ENCODE measurements around the gene TUFT1. TPM values are rescaled to one million over a fixed set of nuclear protein-coding genes. Genes with fewer than 3 reads are reported as not detected.

Gene TUFT1
- total RNA-seq, 4 donors from 2014 or later: 83.4 to 121 (median 91.5) TPM

DNA sequence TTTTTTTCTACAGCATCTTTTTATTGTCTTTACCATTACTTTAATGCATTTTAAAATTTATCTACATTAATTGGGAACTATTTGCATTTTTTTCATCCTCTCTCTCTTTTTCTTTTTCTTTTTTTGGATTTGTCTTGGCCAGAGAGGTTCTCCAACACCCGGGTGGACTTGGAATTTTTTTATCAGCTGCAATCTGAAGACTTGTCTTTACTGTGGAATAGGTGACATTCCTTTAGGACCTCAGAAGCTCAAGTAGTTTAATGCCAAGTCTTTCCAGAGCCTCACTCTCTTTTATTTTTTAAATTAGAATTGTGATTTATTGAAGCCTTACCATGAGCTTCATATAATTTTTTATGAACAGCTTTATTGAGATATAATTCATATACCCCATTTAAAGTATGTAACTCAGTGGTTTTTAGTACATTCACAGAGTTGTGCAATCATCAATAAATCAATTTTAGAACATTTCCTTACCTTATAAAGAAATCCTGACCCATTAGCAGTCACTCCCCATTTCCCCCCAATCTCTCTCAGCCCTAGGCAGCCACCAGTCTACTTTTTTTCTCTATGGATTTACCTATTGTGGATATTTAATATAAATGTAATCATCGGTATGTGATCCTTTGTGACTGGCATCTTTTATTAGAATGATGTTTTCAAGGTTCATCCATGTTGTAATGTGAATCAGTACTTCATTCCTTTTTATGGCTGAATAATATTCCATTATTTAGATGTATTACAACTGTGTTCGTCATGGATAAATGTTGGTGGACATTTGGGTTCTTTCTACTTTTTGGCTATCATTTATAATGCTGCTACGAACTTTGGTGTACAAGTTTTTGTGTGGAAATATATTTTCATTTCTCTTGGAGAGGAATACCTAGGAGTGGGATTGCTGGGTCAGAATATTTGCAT lies 6.2 kb downstream of the TUFT1 start:
- 79% methylated on average over 4 of the region's 4 CpGs for WGBS
- peaks cover 57% of the 10 kb centered on the region for H3K4me1 ChIP-seq
- DNase-seq (ENCODE audit: low spot score in 2 of 2): no peak
- TF ChIP-seq POLR2A (IDR thresholded peaks at IDR 0.05): no peak
- no peak for TF ChIP-seq EP300 (IDR thresholded peaks at IDR 0.05)
- TF ChIP-seq, protein P1, sequence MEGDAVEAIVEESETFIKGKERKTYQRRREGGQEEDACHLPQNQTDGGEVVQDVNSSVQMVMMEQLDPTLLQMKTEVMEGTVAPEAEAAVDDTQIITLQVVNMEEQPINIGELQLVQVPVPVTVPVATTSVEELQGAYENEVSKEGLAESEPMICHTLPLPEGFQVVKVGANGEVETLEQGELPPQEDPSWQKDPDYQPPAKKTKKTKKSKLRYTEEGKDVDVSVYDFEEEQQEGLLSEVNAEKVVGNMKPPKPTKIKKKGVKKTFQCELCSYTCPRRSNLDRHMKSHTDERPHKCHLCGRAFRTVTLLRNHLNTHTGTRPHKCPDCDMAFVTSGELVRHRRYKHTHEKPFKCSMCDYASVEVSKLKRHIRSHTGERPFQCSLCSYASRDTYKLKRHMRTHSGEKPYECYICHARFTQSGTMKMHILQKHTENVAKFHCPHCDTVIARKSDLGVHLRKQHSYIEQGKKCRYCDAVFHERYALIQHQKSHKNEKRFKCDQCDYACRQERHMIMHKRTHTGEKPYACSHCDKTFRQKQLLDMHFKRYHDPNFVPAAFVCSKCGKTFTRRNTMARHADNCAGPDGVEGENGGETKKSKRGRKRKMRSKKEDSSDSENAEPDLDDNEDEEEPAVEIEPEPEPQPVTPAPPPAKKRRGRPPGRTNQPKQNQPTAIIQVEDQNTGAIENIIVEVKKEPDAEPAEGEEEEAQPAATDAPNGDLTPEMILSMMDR (IDR thresholded peaks at IDR 0.05): no peak
- no peak for TF ChIP-seq POLR2AphosphoS5 (IDR thresholded peaks at IDR 0.05)
- no peaks in the 10 kb centered on the region for H3K27me3 ChIP-seq
- no peaks in the 10 kb centered on the region for H3K36me3 ChIP-seq
- no peak overlapping the region for H3K27ac ChIP-seq
- H3K4me3 ChIP-seq: no peak overlapping the region
- no peaks in the 10 kb centered on the region for H3K9me3 ChIP-seq

DNA sequence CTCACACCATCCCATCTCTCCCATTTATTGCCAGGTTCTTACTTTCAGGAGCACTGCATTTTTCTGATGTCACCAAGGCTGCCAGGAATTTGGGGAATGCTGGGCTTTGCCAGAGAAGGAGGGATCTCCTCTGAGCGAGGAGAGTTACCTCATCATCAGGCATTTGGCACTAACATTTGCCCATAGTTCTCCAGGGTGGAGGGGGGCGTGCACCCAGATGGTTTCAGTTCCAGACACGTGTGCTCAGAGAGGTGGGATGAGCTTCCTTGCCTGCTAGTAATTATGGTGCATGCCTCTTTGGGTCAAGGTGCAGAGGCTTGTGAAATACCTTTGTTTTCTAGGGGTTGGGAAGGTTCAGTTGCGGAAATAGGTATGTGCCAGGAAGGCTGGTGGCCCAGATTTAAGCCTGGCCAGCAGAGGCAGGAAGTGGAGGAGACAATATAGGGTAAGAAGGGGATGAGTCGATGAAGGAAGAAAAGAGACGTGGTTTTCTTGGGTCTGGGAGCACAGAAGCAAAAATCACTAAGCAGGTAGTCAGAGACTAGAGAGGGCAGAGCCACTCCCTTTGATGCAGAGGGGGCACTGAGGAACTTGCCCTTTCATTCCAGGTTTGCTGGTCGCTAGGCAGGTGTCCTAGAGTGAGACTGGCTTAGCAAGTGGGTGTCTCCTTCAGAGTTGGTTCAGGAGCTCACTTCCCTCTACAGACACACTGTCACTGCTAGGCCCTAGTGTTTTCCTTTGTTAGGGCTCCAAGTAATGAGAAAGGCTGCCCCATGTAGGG lies 7.2 kb downstream of the TUFT1 start:
- WGBS: 32% methylated on average over 7 of the region's 7 CpGs
- no peak overlapping the region for H3K4me3 ChIP-seq
- no peaks in the 10 kb centered on the region for H3K36me3 ChIP-seq
- peak; percentile 79 to 82 for DNase-seq (ENCODE audit: low spot score in 2 of 2)
- H3K27me3 ChIP-seq: no peaks in the 10 kb centered on the region
- no peaks in the 10 kb centered on the region for H3K9me3 ChIP-seq
- peaks cover 49% of the 10 kb centered on the region for H3K4me1 ChIP-seq
- H3K27ac ChIP-seq: peak overlapping the region; percentile 70
- TF ChIP-seq EP300 (IDR thresholded peaks at IDR 0.05) (no peak), POLR2A (IDR thresholded peaks at IDR 0.05) (no peak), POLR2AphosphoS5 (IDR thresholded peaks at IDR 0.05) (peak in 2 of 3 donors; percentile 39 to 81)
- TF ChIP-seq, protein P1 (IDR thresholded peaks at IDR 0.05): no peak

DNA sequence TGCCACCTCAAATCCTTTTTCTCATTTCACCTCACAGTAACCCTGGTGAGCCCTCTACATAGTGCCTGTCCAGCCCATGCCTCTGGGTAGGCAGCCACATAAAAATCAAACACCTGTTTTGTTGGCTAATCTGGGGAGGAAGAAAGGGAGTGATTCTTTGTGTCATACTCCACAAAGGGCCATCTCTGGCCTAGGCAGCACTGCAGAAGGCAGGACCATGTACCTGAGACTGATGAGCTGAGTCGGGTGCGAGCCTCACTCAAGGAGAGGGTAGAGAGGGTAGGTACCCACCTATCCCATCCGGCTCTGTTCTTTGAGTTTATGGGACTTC lies 7.8 kb downstream of the TUFT1 start:
- DNase-seq (ENCODE audit: low spot score in 2 of 2): no peak
- Histone ChIP-seq H3K4me1 (peaks cover 46% of the 10 kb centered on the region), H3K27ac (peak overlapping the region; percentile 70), H3K9me3 (no peaks in the 10 kb centered on the region), H3K27me3 (no peaks in the 10 kb centered on the region), H3K4me3 (no peak overlapping the region), H3K36me3 (no peaks in the 10 kb centered on the region)
- TF ChIP-seq POLR2AphosphoS5 (IDR thresholded peaks at IDR 0.05): no peak
- TF ChIP-seq EP300 (IDR thresholded peaks at IDR 0.05): no peak
- no peak for TF ChIP-seq POLR2A (IDR thresholded peaks at IDR 0.05)
- TF ChIP-seq, protein P1 (IDR thresholded peaks at IDR 0.05): no peak
- WGBS: 100% methylated on average over 3 of the region's 3 CpGs

DNA sequence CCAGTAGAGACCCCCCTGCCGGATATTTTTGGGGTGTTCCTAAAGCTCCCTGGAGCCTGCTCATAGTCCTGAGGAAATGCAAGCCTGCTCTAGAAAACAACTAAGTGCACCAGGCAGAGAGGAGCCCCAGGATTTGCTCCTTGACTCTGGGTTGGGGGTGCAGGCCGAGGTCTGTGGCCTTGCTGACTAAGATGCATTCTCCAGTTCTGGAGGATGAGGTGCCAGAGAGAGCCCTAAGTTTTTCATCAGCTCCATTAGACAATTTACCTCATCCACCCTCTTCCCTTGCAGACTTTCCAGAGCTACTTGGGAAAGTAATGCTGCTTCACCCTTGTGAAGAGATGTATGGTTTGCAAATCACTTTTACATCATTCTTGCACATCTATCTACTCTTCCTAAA lies 9.1 kb downstream of the TUFT1 start:
- TF ChIP-seq POLR2AphosphoS5 (IDR thresholded peaks at IDR 0.05) (no peak), EP300 (IDR thresholded peaks at IDR 0.05) (no peak), POLR2A (IDR thresholded peaks at IDR 0.05) (no peak)
- TF ChIP-seq, protein P1 (IDR thresholded peaks at IDR 0.05): no peak
- Histone ChIP-seq H3K4me3 (no peak overlapping the region), H3K27ac (no peak overlapping the region), H3K9me3 (no peaks in the 10 kb centered on the region), H3K4me1 (peaks cover 37% of the 10 kb centered on the region), H3K36me3 (no peaks in the 10 kb centered on the region), H3K27me3 (no peaks in the 10 kb centered on the region)
- WGBS: 59% methylated on average over 2 of the region's 2 CpGs
- no peak for DNase-seq (ENCODE audit: low spot score in 2 of 2)

DNA sequence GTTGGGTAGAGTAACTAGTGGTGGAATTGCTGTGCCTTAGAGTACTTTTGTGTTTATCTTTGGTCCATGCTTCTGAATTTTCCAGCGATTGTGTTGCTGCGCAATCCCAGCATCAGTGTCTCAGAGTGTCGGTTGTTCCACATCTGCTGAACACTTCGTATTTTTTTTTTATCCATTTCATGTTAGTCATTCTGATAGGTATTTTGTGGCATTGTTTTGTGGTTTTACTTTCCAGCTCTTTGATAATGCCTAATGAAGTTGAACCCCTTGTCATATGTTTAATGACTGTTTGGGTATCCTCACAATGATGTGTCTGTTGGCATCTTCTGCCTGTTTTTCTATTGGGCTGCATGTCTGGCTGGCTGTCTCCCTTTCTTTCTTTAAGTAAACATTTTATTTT lies 13.6 kb downstream of the TUFT1 start:
- Histone ChIP-seq H3K27ac (no peak overlapping the region), H3K4me3 (no peak overlapping the region), H3K4me1 (peaks cover 16% of the 10 kb centered on the region), H3K27me3 (no peaks in the 10 kb centered on the region), H3K9me3 (no peaks in the 10 kb centered on the region), H3K36me3 (no peaks in the 10 kb centered on the region)
- no peak for TF ChIP-seq EP300 (IDR thresholded peaks at IDR 0.05)
- TF ChIP-seq, protein P1 (IDR thresholded peaks at IDR 0.05): no peak
- TF ChIP-seq POLR2AphosphoS5 (IDR thresholded peaks at IDR 0.05): no peak
- TF ChIP-seq POLR2A (IDR thresholded peaks at IDR 0.05): no peak
- DNase-seq (ENCODE audit: low spot score in 2 of 2): no peak
- WGBS: 77% methylated on average over 4 of the region's 4 CpGs
